ENCODE data around the gene TIMM21. TPM values are rescaled to one million over a fixed set of nuclear protein-coding genes. Genes with fewer than 3 reads are reported as not detected.

The TIMM21 gene
- total RNA-seq, 1 experiment from 2014 or later: 46.0 TPM

- Mint-ChIP-seq H3K4me1 (peaks cover 14 to 15% of the 10 kb centered on the region in 2 experiments), H3K4me3 (no peak overlapping the region), H3K27me3 (ENCODE audit: low read depth) (peaks cover 3% of the 10 kb centered on the region), H3K27ac (no peak overlapping the region), H3K36me3 (ENCODE audit: insufficient read depth in 1 of 3, low read depth in 3 of 3) (no peaks in the 10 kb centered on the region), H3K9me3 (no peaks in the 10 kb centered on the region; a peak in 1 of 5 replicates)
- Histone ChIP-seq H3K9ac (ENCODE audit: extremely low read depth, insufficient read length, low read length) (no peak overlapping the region), H2BK120ac (ENCODE audit: low read depth, low read length, poor library complexity, severe bottlenecking) (no peak overlapping the region), H3K56ac (ENCODE audit: insufficient read length, low read depth, low read length) (no peak overlapping the region), H4K5ac (ENCODE audit: insufficient read length, low read depth, low read length) (no peak overlapping the region), H3K23me2 (ENCODE audit: insufficient read length, low read depth, low read length, poor library complexity, severe bottlenecking) (no peaks in the 10 kb centered on the region), H2BK12ac (ENCODE audit: insufficient read length, low read depth, low read length) (no peak overlapping the region), H4K8ac (replicated peaks; ENCODE audit: insufficient read length, low read depth, low read length) (no peak overlapping the region), H2AFZ (ENCODE audit: low read length) (no peak overlapping the region), H3K79me1 (ENCODE audit: insufficient read depth, low read depth, low read length, poor library complexity, severe bottlenecking) (no peaks in the 10 kb centered on the region), H3K14ac (ENCODE audit: insufficient read depth, low read length) (no peak overlapping the region), H3K18ac (ENCODE audit: insufficient read length, low read depth, low read length) (no peak overlapping the region), H2BK5ac (ENCODE audit: insufficient read length, low read length) (no peak overlapping the region), H3K27me3 (ENCODE audit: insufficient read depth, low read length) (no peaks in the 10 kb centered on the region), H3K9me3 (ENCODE audit: control insufficient read depth, low read depth, low read length) (no peaks in the 10 kb centered on the region), H3K4me2 (ENCODE audit: insufficient read depth, insufficient read length, low read length) (no peak overlapping the region), H4K91ac (ENCODE audit: insufficient read length, low read depth, low read length) (no peak overlapping the region), H3K27ac (ENCODE audit: insufficient read length, low read depth, low read length) (no peak overlapping the region), H2AK5ac (ENCODE audit: insufficient read length, low read length) (no peak overlapping the region), H3K4ac (ENCODE audit: low read depth, low read length) (no peak overlapping the region), H3K23ac (ENCODE audit: insufficient read length, low read depth, low read length) (no peak overlapping the region), H3K79me2 (ENCODE audit: insufficient read depth, low read length) (no peaks in the 10 kb centered on the region), H2BK20ac (ENCODE audit: low read depth, low read length, poor library complexity, severe bottlenecking) (no peak overlapping the region), H3K4me1 (ENCODE audit: insufficient read depth, low read length) (no peaks in the 10 kb centered on the region; the same call in 1 of the 2 replicates), H3T11ph (ENCODE audit: low read length) (no peak overlapping the region), H4K20me1 (ENCODE audit: control insufficient read depth, insufficient read depth, insufficient read length) (no peaks in the 10 kb centered on the region), H2BK15ac (ENCODE audit: low read depth, low read length) (no peak overlapping the region)
- DNase-seq: no peak
- TF ChIP-seq CTCF (conservative IDR thresholded peaks at IDR 0.05): no peak
- no CpG with 5 or more reads among the region's 3 CpGs for WGBS (ENCODE audit: extremely low coverage, insufficient read length, low lambda C conversion rate)
These were observed 50.1 kb downstream of the TIMM21 start for GRCh38 chr18:74198453-74198852.
